ENCODE data around the gene TMEM219. TPM values are rescaled to one million over a fixed set of nuclear protein-coding genes. Genes with fewer than 3 reads are reported as not detected.

TMEM219 gene
- total and polyA plus RNA-seq, 4 donors, result 56.4 to 210 (median 134) TPM

GRCh38 chr16:29975811-29976511 lies 14.1 kb downstream of the TMEM219 start:
- Histone ChIP-seq H3K36me3 (ENCODE audit: control insufficient read depth in 4 of 4, insufficient read depth in 4 of 4, low read length in 4 of 4) (peaks cover 7 to 43% (median 34%) of the 10 kb centered on the region in 4 donors), H3K27ac (ENCODE audit: low read depth in 1 of 2, low read length in 1 of 2) (peak overlapping the region; percentile 87 to 95), H3K4me1 (ENCODE audit: control insufficient read depth in 5 of 5, insufficient read depth in 5 of 5, low read length in 5 of 5) (peaks cover 14 to 31% (median 21%) of the 10 kb centered on the region in 5 donors), H3K4me3 (peak overlapping the region; percentile 11), H3K9ac (ENCODE audit: insufficient read depth in 1 of 2, low read length in 2 of 2) (peak overlapping the region; percentile 48 to 60), H3K27me3 (ENCODE audit: control insufficient read depth in 3 of 3, insufficient read depth in 3 of 3, low read length in 2 of 3) (no peaks in the 10 kb centered on the region), H3K9me3 (ENCODE audit: control insufficient read depth in 4 of 4, insufficient read depth in 3 of 4, low read length in 3 of 4) (peaks cover 0 to 3% (median 0%) of the 10 kb centered on the region in 4 donors)
- TF ChIP-seq CTCF (IDR thresholded peaks at IDR 0.05; ENCODE audit: control extremely low read depth, extremely low read depth), result no peak
- no peak for ATAC-seq (ENCODE audit: insufficient read depth, low FRiP score)
- no peak for DNase-seq
- WGBS, 2 donors, result 16 to 29% methylated on average over 6 of the region's 6 CpGs

GRCh38 chr16:29977063-29977825 lies 15.4 kb downstream of the TMEM219 start:
- Histone ChIP-seq H3K36me3 (ENCODE audit: control insufficient read depth in 4 of 4, insufficient read depth in 4 of 4, low read length in 4 of 4) (peaks cover 15 to 52% (median 39%) of the 10 kb centered on the region in 4 donors), H3K27ac (ENCODE audit: low read depth in 1 of 2, low read length in 1 of 2) (peak overlapping the region; percentile 71 to 87), H3K9ac (ENCODE audit: insufficient read depth in 1 of 2, low read length in 2 of 2) (no peak overlapping the region), H3K27me3 (ENCODE audit: control insufficient read depth in 3 of 3, insufficient read depth in 3 of 3, low read length in 2 of 3) (no peaks in the 10 kb centered on the region), H3K4me3 (no peak overlapping the region), H3K4me1 (ENCODE audit: control insufficient read depth in 5 of 5, insufficient read depth in 5 of 5, low read length in 5 of 5) (peaks cover 14 to 31% (median 21%) of the 10 kb centered on the region in 5 donors), H3K9me3 (ENCODE audit: control insufficient read depth in 4 of 4, insufficient read depth in 3 of 4, low read length in 3 of 4) (peaks cover 0 to 3% (median 0%) of the 10 kb centered on the region in 4 donors)
- WGBS, 2 donors, result 63 to 73% methylated on average over 9 of the region's 9 CpGs
- no peak for DNase-seq
- TF ChIP-seq CTCF (IDR thresholded peaks at IDR 0.05; ENCODE audit: control extremely low read depth, extremely low read depth), result no peak
- ATAC-seq (ENCODE audit: insufficient read depth, low FRiP score), result no peak

GRCh38 chr16:29978081-29978480 lies 16.2 kb downstream of the TMEM219 start:
- H3K9ac ChIP-seq (ENCODE audit: insufficient read depth in 1 of 2, low read length in 2 of 2), result no peak overlapping the region
- no peak for DNase-seq
- no peak for ATAC-seq (ENCODE audit: insufficient read depth, low FRiP score)
- peaks cover 14 to 31% (median 21%) of the 10 kb centered on the region in 5 donors for H3K4me1 ChIP-seq (ENCODE audit: control insufficient read depth in 5 of 5, insufficient read depth in 5 of 5, low read length in 5 of 5)
- peak overlapping the region in 1 of 2 donors; percentile 49 for H3K27ac ChIP-seq (ENCODE audit: low read depth in 1 of 2, low read length in 1 of 2)
- H3K27me3 ChIP-seq (ENCODE audit: control insufficient read depth in 3 of 3, insufficient read depth in 3 of 3, low read length in 2 of 3), result no peaks in the 10 kb centered on the region
- no peak for TF ChIP-seq CTCF (IDR thresholded peaks at IDR 0.05; ENCODE audit: control extremely low read depth, extremely low read depth)
- peaks cover 0 to 2% (median 0%) of the 10 kb centered on the region in 4 donors for H3K9me3 ChIP-seq (ENCODE audit: control insufficient read depth in 4 of 4, insufficient read depth in 3 of 4, low read length in 3 of 4)
- WGBS, 2 donors, result 93 to 96% methylated on average over 9 of the region's 9 CpGs
- H3K4me3 ChIP-seq, result no peak overlapping the region
- H3K36me3 ChIP-seq (ENCODE audit: control insufficient read depth in 4 of 4, insufficient read depth in 4 of 4, low read length in 4 of 4), result peaks cover 18 to 55% (median 46%) of the 10 kb centered on the region in 4 donors
